Stimulated activated CD8-positive, alpha-beta memory T cell treated with anti-CD3 and anti-CD28 coated beads, Interleukin-15, amount 100 ng/mL, for 4 hours (primary cell): ENCODE results near the gene RASAL2.
"Not testable (repeated sequence)": the region's sequence is repeated elsewhere in the genome, so short reads cannot be mapped to it uniquely, and the experiment has no call there.

Source experiments
- DNase-seq, 2 donors: peaks; one replicate each; pipeline ENCODE4 v3.0.0-alpha.2; 2020; ENCODE audit warnings: low read depth in 2 of 2

The RASAL2 gene

GRCh38 chr1:178493301-178493741, 399.4 kb downstream of the RASAL2 start:
- DNase-seq, result no peak

- no peak for DNase-seq
These were observed 400.7 kb downstream of the RASAL2 start for GRCh38 chr1:178494569-178494971.

- DNase-seq, result no peak
These were observed 401.3 kb downstream of the RASAL2 start for GRCh38 chr1:178495158-178495557.

- no peak for DNase-seq
These were observed 402.0 kb downstream of the RASAL2 start for GRCh38 chr1:178495741-178496409.

DNA sequence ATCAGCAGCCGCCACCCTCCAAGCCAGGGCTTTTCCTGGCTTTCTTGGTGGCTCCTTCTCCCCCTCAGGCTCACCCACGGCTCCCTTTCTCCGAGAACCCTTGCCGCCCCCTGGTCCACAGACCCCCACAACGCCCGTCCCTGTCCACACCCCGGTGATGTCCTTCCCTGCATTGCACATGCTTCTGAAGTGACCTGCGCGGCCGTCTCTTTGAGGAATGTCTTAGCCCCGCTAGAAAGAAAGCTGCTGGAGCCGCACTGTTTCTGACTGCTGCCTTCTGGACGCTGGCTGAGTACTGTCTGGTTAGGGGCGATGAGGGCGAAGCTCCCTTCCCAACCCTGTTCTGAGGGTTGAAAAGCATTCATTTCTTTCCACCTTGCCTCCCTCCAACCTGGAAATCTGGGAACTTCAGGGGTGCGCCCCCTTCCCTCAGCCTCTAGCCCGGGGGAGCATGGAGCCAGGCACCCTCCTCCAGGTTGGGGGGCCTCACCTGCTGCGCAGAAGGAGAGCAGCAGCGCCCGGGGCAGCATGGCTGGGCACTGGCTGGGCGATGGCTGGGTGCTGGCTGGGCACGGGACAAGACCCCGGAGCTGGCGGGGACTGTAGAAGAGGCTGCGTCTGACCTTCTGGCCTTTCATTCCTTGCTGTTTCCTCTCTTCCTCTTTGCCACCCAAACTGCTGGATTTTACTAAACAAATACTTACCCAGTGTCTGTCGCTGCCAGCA, 402.7 kb downstream of the RASAL2 start, which contains the start of gene CLEC20A:
Gene CLEC20A, minus strand, starts transcription at position 555 of the 726 bp plus-strand sequence. Its CDS starts 25 bp downstream, at position 530.
- no peak for DNase-seq

DNA sequence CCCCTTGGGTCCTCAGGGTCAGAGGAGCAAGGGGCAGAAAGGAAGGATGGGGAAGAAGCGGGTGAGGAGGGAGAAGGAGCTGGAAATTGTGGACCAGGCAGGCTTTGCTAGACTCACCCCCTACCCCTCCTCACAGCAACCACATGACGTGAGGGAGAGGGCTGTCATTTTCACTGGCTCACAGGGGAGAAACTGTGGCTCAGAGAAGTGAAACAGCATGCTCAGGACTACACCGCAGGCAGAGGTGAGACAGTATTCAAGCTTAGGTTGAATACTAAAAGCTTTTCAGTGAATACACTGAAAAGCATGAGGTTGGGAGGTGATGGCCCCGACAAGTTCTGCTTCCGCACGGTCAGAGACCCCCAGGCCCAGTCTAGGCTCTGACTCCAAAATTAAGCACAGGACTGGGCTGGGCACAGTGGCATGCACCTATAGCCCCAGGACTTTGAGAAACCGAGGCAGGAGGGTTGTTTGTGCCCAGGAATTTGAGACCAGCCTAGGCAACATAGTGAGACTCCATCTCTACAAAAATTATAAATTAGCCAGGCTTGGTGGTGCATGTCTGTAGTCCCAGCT, 404.1 kb downstream of the RASAL2 start:
- DNase-seq, result no peak

DNA sequence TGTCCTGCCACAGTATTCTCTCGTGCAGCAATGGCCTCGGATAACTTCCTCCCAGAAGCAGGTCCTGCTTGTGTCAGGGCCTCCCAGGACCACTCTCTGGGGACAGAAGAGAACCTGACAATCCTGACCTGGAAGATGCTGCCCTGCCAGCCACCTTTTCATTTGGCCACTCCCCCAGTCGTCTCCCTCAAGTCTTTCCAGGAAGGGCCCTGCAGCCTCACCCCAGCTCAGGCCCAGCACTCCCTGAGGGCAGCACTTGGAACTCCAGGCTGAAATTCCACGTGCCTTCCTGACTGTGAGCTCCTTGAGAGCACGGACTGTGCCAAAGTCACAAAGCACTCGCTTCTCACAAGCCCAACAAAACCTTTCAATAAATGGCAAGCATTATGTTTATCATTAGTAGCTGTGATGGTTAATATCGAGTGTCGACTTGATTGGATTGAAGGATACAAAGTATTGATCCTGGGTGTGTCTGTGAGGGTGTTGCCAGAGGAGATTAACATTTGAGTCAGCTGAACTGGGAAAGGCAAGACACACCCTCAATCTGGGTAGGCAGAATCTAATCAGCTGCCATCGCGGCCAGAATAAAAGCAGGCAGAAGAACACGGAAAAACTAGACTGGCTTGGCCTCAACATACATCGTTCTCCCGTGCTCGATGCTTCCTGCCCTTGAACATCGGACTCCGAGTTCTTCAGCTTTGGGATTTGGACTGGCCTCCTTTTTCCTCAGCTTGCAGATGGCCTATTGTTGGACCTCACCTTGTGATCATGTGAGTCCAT, 405.2 kb downstream of the RASAL2 start:
- DNase-seq, result no peak

DNA sequence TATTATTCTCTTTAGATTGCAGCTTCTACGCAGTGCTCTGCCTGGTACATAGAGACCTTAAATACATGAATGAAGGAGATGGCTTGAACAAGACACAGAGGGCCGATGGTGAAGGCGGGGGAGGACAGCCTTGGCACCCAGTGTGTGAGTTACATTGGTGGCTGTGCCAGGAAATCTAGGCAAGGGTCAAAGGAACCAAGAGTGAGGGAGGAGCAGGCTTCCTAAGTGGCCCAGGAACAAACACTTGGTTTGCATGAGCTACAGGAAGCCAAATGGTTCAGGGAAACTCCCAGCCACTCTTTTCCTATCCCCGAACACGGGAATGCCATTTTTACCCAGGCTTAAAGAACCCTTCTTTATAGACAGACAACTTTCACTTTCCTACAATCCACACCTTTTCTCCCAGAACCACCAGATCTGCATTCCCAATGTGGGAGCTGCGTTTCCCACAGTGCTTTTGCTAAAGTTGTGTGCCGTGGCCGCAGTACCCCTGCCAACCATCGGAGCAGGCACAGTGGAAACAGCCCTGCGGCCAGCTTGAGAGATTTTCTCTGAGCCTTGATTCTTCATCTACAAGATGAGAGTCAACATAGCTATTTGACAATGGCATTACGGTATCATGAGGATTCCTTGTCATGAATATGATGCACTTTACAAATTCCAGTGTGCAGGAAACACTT, 406.3 kb downstream of the RASAL2 start:
- no peak for DNase-seq

DNA sequence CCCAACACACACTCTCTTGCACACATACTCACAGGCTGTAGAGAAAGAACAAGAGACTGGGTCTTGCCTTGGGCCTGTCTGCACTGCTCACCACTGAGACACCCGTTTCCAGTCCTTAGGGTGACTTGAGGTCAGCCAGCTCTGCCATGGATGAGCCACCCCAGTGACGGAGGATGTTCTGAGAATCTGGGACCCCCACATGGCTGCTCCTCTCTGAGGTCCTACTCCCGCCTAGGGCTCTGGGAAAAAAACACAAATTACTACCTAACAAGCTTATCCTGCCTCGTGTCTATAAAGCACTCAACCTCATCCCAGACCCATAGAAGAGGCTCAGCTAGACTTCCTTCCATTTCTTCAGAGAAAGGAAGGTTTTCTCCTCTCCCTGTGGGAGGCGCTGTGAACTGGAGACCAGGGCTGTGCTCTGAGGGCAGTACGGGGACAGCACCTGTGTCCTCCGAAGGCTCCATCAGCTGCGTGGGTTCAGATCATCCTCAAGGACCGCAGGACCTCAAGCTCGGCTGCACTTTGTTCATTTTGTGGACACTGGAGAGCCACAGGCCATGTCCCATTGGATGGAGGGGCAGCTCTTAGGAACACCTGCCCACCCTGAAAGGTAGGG, 407.1 kb downstream of the RASAL2 start:
- no peak for DNase-seq

- DNase-seq, result peak in 1 of 2 donors; percentile 3
These were observed 407.9 kb downstream of the RASAL2 start for GRCh38 chr1:178501705-178502329.

DNA sequence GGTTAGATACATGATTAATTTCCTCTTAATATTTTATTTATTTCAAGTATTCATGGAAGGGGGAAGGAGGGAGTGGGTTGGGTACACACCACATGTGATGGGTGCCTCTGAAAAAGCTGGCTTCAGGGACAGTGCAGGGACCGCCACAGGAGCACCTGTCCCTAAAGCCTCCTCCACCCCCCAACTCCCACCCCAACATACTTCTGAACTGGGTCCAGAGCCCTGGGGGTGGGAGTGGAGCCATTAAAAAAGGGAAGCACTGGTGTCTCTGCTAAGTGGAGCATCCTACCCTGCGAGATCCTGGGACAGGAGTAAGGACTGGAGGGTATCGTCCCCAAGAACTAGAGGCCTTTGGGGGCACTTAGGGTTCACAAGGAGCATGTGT, 408.4 kb downstream of the RASAL2 start:
- DNase-seq, result no peak

- DNase-seq, result no peak
These were observed 409.0 kb downstream of the RASAL2 start for GRCh38 chr1:178502856-178503255.

DNA sequence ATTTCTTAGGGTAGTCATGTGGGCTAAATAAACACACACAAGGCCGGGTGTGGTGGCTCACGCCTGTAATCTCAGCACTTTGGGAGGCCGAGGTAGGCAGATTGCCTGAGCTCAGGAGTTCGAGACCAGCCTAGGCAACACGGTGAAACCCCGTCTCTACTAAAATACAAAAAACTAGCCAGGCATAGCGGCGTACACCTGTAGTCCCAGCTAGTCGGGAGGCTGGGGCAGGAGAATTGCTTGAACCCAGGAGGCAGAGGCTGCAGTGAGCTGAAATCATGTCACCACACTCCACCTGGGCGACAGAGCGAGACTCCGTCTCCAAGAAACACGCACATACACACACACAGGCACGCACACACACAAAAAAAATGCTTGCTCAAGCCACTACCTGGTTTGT, 409.4 kb downstream of the RASAL2 start:
- not testable (repeated sequence) for DNase-seq

GRCh38 chr1:178503849-178504248, 409.9 kb downstream of the RASAL2 start:
- no peak for DNase-seq

DNA sequence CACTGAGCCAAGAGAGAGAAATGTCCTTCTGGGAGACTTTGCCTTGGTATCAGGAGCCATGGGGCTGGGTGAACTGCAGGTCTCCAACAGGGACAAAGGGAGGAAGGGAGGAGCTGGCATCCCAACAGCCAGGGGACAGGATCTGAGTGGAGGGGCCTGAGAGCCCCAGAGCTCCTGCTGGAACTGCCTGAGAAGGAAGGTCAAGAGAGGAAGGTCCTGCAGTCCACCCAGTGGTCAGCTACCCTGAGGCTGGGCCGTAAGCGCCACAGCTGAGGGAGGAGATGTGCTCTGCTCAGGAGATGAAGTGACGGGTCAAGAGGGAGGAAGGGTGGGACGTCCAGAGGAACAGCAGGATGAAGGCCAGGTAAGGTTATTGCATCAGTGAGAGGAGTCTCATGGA, 410.4 kb downstream of the RASAL2 start:
- no peak for DNase-seq

DNA sequence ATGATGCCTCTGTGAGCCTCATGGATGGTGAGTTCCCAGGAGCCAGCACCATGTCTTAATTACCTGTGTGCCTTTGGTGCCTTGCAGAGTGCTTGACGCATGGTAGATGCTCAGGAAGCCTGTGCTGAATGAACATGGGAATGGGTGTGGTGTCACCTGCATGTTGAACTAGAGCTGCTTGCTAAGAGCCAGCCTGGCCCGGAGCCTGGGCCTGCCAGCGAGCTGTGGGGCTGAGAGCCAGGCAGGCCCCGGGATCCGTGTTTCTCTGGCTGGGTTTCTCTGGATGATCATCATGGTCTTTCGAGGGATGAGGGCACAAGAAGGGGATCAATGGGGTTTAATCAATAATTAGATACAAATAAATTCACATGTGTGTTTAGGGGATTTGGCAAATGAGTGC, 412.3 kb downstream of the RASAL2 start:
- no peak for DNase-seq

GRCh38 chr1:178506669-178507068, 412.8 kb downstream of the RASAL2 start:
- DNase-seq, result no peak

DNA sequence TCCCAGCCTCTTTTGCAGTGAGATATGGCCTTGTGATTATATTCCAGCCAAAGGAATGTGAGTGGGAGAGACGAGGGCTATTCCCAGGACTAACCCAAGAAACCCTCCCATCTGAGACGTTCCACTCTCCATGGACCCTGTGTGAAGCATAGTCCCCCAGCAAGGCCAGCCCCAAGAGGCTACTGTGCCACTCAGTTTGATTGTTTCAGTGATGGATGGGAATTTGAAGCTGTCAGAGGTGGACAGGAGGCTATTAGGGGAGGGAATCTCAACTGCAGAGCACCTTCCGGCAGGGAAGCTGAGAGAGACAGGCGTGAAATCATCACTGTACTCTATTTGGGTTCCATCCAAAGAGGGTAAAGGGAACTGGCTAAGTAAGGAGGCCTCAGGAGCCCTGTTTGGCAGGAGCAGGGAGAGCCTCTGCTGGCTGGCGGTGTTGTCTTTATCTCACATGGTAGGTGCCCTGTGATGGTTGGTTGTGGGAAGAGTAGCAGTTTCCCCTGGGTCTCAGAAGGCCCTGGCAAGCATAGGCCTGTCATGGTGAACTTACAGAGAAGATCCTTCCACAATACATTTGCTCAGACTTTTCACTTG, 415.6 kb downstream of the RASAL2 start:
- DNase-seq, result no peak

DNA sequence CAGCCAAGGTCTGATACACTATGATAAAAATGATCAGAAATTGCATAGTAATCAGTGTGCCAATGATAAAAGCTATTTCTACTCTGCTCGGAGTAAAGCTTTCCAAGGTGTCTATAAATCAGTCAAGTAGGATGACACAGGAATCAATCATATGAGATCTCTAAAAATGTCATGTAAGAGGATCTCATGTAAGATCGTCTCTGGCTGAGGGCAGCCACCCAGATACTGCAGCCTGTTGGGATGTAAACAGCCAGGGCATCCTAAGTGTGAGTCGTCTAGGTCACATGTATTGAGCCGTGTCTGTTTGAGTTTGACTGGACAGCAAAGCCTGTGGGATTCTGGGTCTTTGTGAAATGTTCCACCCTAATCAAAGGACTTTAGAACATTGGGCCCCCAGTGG, 416.3 kb downstream of the RASAL2 start:
- no peak for DNase-seq

GRCh38 chr1:178512566-178513277, 418.8 kb downstream of the RASAL2 start, which contains the start of gene TEX35:
Gene TEX35, plus strand, starts transcription at chr1:178513109. Its CDS starts 80 bp downstream, at chr1:178513189.
- no peak for DNase-seq
